BJ (cell line): ENCODE measurements around the gene GHRHR. TPM values are rescaled to one million over a fixed set of nuclear protein-coding genes. Genes with fewer than 3 reads are reported as not detected.

Experiments
- CTCF ChIA-PET: fragments of 350-600 bp; formaldehyde crosslinking; extraction: SDS; loops from one replicate; lab custom pipeline; 2021; ENCODE audit warnings: antibody characterized with exemption, inconsistent platforms; lab: Yijun Ruan, JAX
- POLR2A ChIA-PET: fragments of 300-600 bp; sonication (Branson Sonifier 250); formaldehyde crosslinking; extraction: SDS; loops from one replicate; lab custom pipeline; 2021; ENCODE audit warnings: antibody characterized with exemption; lab: Charles Lee
- DNase-seq: peaks from one replicate; pipeline ENCODE4 v3.0.0-alpha.2; 2011; ENCODE audit warnings: low read depth
- H3K27me3 ChIP-seq: 2 replicates; pipeline ENCODE4 v1.6.0; 2011; ENCODE audit warnings: low read length; ENCODE audit not compliant: control insufficient read depth, insufficient read depth
- H3K36me3 ChIP-seq: 2 replicates; pipeline ENCODE4 v1.5.1; 2011; ENCODE audit warnings: low read length; ENCODE audit not compliant: control insufficient read depth, insufficient read depth
- H3K4me3 ChIP-seq: 2 replicates; pipeline ENCODE4 v1.5.1; 2011; ENCODE audit warnings: low read depth, mild to moderate bottlenecking, control low read depth, low read length
- polyA minus RNA-seq: library from RNA; depleted of rRNA, polyadenylated mRNA; stranded (reverse); fragments of >200 nt; gene quantifications from 2 replicates; pipeline ENCODE4 v1.2.3, GENCODE V29; 2011; rRNA and poly(A)+ RNA removed
- polyA plus RNA-seq: library from polyadenylated mRNA; depleted of rRNA; stranded (reverse); fragments of >200 nt; gene quantifications from 2 replicates; pipeline ENCODE4 v1.2.3, GENCODE V29; 2011; rRNA removed
- TF ChIP-seq, protein P1 (sequence below): IDR thresholded peaks from 2 replicates; pipeline ENCODE4 v1.5.1; 2011; ENCODE audit warnings: low read depth, mild to moderate bottlenecking, control low read depth, inconsistent platforms, low read length, moderate library complexity; ENCODE audit not compliant: insufficient read depth

The GHRHR gene
- not detected in 2 replicates for polyA plus RNA-seq
- polyA minus RNA-seq, result not detected in 2 replicates

DNA sequence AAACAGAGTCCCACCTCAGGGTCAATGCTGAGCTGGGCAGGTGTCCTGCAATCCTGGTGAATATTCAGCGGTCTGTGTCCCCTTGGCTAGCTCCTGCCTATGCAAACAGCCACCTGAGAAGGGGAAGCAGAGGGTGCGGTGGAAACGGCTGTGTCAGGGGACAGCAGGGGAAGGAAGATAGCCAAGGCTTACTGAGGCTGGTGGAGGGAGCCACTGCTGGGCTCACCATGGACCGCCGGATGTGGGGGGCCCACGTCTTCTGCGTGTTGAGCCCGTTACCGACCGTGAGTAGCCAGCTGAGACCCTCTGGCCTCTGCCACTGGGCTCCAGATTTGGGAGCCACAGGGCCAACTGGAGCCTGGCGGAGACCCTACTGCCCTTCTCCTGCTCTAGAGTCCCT, at the start of gene GHRHR:
Gene GHRHR, plus strand, starts transcription at position 112 of the 400 bp plus-strand sequence. Its CDS starts 116 bp downstream, at position 228.
- ChIA-PET CTCF (interaction anchor here (1.0 to 8.4 kb wide), 3 partner anchors 10 to 159 kb away, joined by 3 to 51 read pairs (median 6); no protein-coding TSS in a partner anchor), POLR2A (no interaction called here)
- H3K27me3 ChIP-seq, result peaks cover 13% of the 10 kb centered on the region
- no peak within 1 kb of the TSS for H3K4me3 ChIP-seq
- TF ChIP-seq, protein P1, sequence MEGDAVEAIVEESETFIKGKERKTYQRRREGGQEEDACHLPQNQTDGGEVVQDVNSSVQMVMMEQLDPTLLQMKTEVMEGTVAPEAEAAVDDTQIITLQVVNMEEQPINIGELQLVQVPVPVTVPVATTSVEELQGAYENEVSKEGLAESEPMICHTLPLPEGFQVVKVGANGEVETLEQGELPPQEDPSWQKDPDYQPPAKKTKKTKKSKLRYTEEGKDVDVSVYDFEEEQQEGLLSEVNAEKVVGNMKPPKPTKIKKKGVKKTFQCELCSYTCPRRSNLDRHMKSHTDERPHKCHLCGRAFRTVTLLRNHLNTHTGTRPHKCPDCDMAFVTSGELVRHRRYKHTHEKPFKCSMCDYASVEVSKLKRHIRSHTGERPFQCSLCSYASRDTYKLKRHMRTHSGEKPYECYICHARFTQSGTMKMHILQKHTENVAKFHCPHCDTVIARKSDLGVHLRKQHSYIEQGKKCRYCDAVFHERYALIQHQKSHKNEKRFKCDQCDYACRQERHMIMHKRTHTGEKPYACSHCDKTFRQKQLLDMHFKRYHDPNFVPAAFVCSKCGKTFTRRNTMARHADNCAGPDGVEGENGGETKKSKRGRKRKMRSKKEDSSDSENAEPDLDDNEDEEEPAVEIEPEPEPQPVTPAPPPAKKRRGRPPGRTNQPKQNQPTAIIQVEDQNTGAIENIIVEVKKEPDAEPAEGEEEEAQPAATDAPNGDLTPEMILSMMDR, result no peak
- no peaks in the 10 kb centered on the region for H3K36me3 ChIP-seq
- DNase-seq, result no peak

DNA sequence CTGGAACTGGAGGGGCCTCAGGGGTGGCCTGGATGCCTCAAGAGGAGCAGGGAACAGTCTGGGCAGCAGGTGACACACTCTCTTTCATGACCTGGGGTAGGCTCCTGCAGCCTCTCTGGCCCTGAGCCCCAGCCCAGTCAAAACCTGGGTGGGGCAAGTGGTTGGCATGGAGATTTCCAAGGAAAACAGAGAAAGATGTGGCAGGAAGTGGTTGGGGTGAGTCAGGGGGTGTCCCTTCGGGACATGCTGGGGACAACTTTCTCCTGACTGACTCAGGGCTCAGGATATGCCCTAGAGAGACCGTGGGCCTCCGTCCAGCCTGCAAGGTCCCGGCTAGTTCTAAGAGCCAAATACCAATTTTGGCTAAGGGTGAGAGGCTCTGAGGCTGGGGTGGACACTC, 49.2 kb upstream of the GHRHR start:
- TF ChIP-seq, protein P1, result no peak
- Histone ChIP-seq H3K27me3 (no peaks in the 10 kb centered on the region; the same call in 1 of the 2 replicates), H3K4me3 (no peak overlapping the region), H3K36me3 (no peaks in the 10 kb centered on the region)
- ChIA-PET POLR2A (no interaction called here), CTCF (no interaction called here)
- peak; percentile 43 for DNase-seq

DNA sequence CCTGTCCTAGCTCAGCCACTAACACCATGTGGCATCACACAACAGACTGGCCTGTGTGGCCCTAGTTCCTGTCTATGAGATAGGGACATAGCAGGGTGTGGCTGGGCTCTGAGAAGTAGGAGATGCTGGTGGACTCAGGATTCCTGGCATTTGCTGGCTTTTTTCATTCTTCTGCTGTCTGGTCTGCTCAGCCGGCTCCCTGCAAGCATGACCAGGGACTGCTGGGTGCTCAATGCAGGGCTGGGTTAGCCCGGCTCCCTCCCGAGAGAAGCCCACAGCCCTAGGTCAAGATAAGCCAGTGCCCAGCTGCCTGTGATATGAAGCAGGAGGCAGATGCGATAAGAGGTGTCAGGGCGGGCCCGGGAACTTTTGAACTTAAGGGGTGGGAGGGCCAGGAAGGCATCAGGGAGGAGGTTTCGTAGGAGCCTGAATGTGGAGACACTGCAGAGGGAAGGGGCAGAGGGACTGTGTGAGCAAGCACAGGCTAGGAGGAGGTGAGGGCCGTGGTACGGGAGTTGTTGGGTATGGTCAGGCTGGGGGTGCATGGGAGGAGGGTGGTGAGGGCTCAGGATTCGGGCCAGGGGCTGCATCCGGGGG, 48.6 kb upstream of the GHRHR start:
- Histone ChIP-seq H3K27me3 (no peaks in the 10 kb centered on the region; the same call in 1 of the 2 replicates), H3K36me3 (no peaks in the 10 kb centered on the region), H3K4me3 (no peak overlapping the region)
- no peak for DNase-seq
- ChIA-PET CTCF (interaction anchor here (0.6 to 0.7 kb wide), 2 partner anchors 20 to 61 kb away, joined by 3 read pairs; no protein-coding TSS in a partner anchor), POLR2A (no interaction called here)
- TF ChIP-seq, protein P1, result no peak

DNA sequence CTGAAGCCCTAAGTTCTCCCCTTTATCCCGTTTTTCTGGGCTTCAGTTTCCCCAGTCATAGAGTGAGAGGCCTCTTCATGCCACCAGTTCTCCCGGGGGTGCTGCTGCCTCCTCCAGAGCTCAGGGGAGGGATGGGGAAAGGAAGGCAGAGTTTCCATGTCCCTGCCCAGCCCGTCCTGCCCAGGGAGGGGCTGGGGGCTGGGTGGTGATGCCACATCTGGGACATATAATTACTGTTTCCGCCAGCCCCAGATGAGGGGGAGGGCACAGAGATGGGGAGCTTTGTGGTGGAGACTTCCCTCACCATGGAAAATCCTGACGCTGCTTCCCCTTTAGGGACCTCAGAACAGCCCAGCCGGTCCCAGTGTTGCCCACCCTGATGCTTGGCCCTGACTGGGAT, 48.0 kb upstream of the GHRHR start:
- ChIA-PET POLR2A (no interaction called here), CTCF (interaction anchor here (0.6 to 2.8 kb wide), 3 partner anchors 19 to 61 kb away, joined by 3 to 15 read pairs (median 3); no protein-coding TSS in a partner anchor)
- H3K36me3 ChIP-seq, result no peaks in the 10 kb centered on the region
- H3K4me3 ChIP-seq, result no peak overlapping the region
- H3K27me3 ChIP-seq, result no peaks in the 10 kb centered on the region; the same call in 1 of the 2 replicates
- DNase-seq, result no peak
- TF ChIP-seq, protein P1, result no peak

DNA sequence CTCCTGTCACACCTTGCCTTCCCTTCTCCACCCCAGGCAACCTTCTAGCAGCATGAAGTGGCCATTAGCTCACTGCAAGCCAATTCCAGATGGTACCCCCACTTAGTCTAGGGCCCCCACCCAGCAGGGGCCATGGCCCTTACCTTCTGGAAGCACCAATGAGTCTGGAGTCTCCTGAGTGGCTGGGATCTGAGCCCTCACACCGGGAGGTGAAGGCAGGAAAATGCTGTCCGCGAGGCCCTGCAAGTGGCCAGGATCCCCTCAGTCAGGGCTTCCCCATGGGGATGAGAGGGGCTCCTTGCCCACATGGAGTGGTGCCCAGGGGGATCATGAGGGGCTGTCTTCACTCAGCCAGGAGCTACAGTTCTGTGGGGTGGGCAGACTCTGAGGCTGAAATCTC, 47.5 kb upstream of the GHRHR start:
- no peaks in the 10 kb centered on the region; the same call in 1 of the 2 replicates for H3K27me3 ChIP-seq
- H3K4me3 ChIP-seq, result no peak overlapping the region
- ChIA-PET CTCF (interaction anchor here (2.8 kb wide), 1 partner anchor 23 kb away, joined by 15 read pairs; no protein-coding TSS in a partner anchor), POLR2A (no interaction called here)
- DNase-seq, result no peak
- TF ChIP-seq, protein P1, result no peak
- H3K36me3 ChIP-seq, result no peaks in the 10 kb centered on the region
